Stimulated activated CD4-positive, alpha-beta T cell treated with anti-CD3 and anti-CD28 coated beads, Interleukin-12 subunit alpha, Interleukin-12 subunit beta, amount 100 ng/mL, for 4 hours (primary cell): ENCODE data around the gene CDYL.

Experiments used
- DNase-seq: peaks from one replicate; pipeline ENCODE4 v3.0.0-alpha.2; 2020

Gene CDYL

GRCh38 chr6:4889701-4890100 lies 113.5 kb downstream of the CDYL start:
- no peak for DNase-seq

GRCh38 chr6:4890191-4890590 lies 114.0 kb downstream of the CDYL start:
- no peak for DNase-seq

GRCh38 chr6:4890627-4891026 lies 114.4 kb downstream of the CDYL start:
- no peak for DNase-seq

- no peak for DNase-seq
Observed at GRCh38 chr6:4891141-4891540, 114.9 kb downstream of the CDYL start.

GRCh38 chr6:4892785-4893485 lies 116.7 kb downstream of the CDYL start:
- no peak for DNase-seq

- DNase-seq: no peak
Observed at GRCh38 chr6:4894049-4894448, 117.8 kb downstream of the CDYL start.

- DNase-seq: no peak
Observed at GRCh38 chr6:4895971-4896370, 119.8 kb downstream of the CDYL start.

- no peak for DNase-seq
Observed at GRCh38 chr6:4896401-4896800, 120.2 kb downstream of the CDYL start.

GRCh38 chr6:4899249-4900034 lies 123.2 kb downstream of the CDYL start:
- DNase-seq: no peak

GRCh38 chr6:4901386-4902061 lies 125.3 kb downstream of the CDYL start:
- DNase-seq: no peak

GRCh38 chr6:4902363-4902762 lies 126.2 kb downstream of the CDYL start:
- DNase-seq: no peak

GRCh38 chr6:4903121-4903520 lies 126.9 kb downstream of the CDYL start:
- no peak for DNase-seq

GRCh38 chr6:4903751-4904370 lies 127.7 kb downstream of the CDYL start:
- DNase-seq: no peak

- no peak for DNase-seq
Observed at GRCh38 chr6:4904461-4905025, 128.3 kb downstream of the CDYL start.

GRCh38 chr6:4905826-4906225 lies 129.6 kb downstream of the CDYL start:
- no peak for DNase-seq

GRCh38 chr6:4906293-4907276 lies 130.4 kb downstream of the CDYL start:
- no peak for DNase-seq

- no peak for DNase-seq
Observed at GRCh38 chr6:4907602-4908001, 131.4 kb downstream of the CDYL start.

GRCh38 chr6:4908062-4908461 lies 131.9 kb downstream of the CDYL start:
- no peak for DNase-seq

GRCh38 chr6:4909063-4909706 lies 133.0 kb downstream of the CDYL start:
- DNase-seq: no peak

- no peak for DNase-seq
Observed at GRCh38 chr6:4910037-4910760, 134.0 kb downstream of the CDYL start.

- DNase-seq: no peak
Observed at GRCh38 chr6:4912559-4912958, 136.4 kb downstream of the CDYL start.
